Muscle of back (tissue), 11 donors: Measurements from ENCODE around the gene SHC2. TPM values are rescaled to one million over a fixed set of nuclear protein-coding genes. Genes with fewer than 3 reads are reported as not detected.
"Not testable (repeated sequence)": the region's sequence is repeated elsewhere in the genome, so short reads cannot be mapped to it uniquely, and the experiment has no call there.

Experiments used
- DNase-seq, 3 donors: peaks; one replicate each; pipeline versions ENCODE4 v3.0.0 to v3.0.0-alpha.2; 2013
- polyA plus RNA-seq, 10 donors: library from polyadenylated mRNA; unstranded; fragments of 120-200 nt; gene quantifications; one replicate each; pipeline ENCODE4 v1.2.1, GENCODE V29; 2013; ENCODE audit not compliant: insufficient read length in 10 of 10

SHC2 gene
- polyA plus RNA-seq, 10 donors, result 25.5 to 49.7 (median 29.5) TPM

- not testable (repeated sequence) for DNase-seq
Measured at GRCh38 chr19:393560-393959, 67.3 kb downstream of the SHC2 start.

GRCh38 chr19:392375-392970, 68.4 kb downstream of the SHC2 start:
- no peak for DNase-seq

DNA sequence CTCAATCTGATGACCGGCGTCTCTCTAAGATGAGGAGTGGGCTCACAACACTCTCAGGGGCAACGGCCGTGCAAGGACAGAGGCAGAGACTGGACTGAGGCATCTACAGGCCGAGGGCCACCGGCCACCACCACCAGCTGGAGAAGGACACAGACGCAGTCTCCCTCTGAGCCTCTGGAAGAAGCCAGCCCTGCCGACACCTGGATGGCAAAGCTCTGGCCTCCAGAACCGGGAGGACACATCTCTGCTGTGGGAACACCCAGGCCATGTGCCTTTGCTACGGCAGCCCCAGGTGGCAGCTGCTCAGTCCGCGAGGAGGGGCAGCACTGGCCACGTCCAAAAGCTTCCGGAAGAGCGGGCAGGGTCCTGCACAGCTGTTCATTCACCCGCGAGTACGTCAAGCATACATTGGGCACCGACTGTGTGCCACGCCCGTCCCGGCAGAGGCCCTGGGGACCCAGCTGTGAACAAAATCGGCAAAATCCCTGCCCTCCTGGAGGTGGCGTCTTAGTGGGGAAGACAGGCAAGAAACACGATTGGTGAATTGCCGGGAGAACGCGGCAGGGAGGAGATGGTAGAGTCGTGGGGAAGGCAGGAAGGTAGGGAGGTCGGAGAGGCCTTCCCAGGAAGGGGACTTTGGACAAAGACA, 69.0 kb downstream of the SHC2 start:
- DNase-seq, result no peak

GRCh38 chr19:391207-391557, 69.7 kb downstream of the SHC2 start:
- DNase-seq, result no peak

DNA sequence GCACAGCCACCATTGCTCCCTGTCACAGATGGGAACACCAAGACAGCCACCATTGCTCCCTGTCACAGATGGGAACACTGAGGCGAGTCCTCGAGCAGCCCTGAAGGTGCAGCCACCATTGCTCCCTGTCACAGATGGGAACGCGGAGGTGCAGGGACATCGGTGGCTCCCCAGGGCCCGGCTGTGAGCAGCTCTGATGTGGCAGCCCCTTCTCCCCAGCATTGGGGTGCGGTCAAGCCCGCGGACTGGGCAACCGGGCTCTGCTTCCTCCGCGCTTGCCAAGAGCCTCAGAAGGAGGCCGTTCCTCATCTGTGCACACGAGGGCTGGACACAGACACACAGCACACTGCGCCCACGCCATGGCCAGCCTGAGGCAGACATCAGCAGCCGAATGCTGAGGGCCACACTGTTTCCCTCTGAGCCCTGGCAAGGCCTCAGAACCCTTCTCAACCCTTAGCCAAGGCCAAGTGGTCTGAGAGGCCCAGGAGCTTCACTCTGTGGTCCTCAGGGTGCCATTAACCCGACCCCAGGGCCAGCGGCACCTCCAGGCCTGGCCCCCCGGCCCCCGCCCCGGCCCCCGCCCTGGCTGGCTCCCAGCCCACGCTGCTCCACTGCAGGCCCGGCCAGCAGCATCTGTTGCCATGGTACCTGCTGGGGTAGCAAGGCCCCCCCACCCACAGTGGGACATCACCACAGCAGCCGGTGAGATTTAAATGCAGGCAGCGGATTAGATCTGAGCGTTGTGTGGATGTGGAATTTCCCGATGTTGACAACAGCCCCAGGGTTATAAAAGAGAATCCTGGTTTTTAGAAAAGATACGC, 70.2 kb downstream of the SHC2 start:
- DNase-seq, result no peak

DNA sequence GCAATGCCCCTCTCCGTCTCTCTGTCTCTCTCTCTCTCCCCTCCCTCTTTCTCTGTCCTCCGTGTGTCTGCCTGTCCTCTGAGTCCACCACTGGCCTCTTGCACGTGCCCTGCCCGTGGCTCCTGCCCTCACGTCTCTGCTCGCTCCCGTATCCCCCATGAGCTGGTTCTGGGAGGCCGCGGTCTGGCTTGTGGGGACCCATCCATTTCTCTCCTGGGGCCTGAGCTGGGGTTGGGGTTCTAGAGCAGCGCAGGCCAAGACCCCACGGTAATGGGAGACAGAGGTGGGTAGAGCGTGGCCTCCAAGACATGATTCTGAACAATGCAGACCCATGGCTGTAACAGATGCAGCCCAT, 70.9 kb downstream of the SHC2 start:
- no peak for DNase-seq

GRCh38 chr19:389255-389934, 71.4 kb downstream of the SHC2 start:
- no peak for DNase-seq

DNA sequence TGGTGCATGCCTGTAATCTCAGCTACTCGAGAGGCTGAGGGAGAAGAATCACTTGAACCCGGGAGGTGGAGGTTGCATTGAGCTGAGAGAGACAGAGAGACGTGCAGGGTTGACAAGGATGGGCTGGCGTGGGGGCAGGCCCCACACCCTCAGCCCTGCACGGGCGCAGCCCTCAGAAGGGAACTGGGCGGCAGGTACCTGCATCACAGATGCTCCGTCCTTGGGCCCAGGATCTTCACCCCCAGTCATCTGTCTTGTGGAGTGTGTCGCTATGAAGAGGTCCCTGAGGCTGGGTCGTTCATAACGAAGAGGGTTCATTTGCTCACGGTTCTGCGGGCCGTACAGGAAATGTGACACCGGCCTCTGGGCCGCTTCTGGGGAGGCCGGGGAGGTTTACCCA, 72.1 kb downstream of the SHC2 start:
- no peak for DNase-seq

- no peak for DNase-seq
Measured at GRCh38 chr19:387777-388176, 73.1 kb downstream of the SHC2 start.

- DNase-seq, result not testable (repeated sequence)
Measured at GRCh38 chr19:386632-387301, 74.1 kb downstream of the SHC2 start.

DNA sequence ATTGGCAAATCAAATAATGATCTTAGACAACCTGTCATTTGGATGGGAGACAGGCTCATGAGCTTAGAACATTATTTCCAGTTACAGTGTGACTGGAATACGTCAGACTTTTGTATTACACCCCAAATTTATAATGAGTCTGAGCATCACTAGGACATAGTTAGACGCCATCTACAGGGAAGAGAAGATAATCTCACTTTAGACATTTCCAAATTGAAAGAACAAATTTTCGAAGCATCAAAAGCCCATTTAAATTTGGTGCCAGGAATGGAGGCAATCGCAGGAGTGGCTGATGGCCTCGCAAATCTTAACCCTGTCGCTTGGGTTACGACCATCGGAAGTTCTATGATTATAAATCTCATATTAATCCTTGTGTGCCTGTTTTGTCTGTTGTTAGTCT, 74.6 kb downstream of the SHC2 start:
- not testable (repeated sequence) for DNase-seq

GRCh38 chr19:384799-385169, 76.0 kb downstream of the SHC2 start:
- no peak for DNase-seq

DNA sequence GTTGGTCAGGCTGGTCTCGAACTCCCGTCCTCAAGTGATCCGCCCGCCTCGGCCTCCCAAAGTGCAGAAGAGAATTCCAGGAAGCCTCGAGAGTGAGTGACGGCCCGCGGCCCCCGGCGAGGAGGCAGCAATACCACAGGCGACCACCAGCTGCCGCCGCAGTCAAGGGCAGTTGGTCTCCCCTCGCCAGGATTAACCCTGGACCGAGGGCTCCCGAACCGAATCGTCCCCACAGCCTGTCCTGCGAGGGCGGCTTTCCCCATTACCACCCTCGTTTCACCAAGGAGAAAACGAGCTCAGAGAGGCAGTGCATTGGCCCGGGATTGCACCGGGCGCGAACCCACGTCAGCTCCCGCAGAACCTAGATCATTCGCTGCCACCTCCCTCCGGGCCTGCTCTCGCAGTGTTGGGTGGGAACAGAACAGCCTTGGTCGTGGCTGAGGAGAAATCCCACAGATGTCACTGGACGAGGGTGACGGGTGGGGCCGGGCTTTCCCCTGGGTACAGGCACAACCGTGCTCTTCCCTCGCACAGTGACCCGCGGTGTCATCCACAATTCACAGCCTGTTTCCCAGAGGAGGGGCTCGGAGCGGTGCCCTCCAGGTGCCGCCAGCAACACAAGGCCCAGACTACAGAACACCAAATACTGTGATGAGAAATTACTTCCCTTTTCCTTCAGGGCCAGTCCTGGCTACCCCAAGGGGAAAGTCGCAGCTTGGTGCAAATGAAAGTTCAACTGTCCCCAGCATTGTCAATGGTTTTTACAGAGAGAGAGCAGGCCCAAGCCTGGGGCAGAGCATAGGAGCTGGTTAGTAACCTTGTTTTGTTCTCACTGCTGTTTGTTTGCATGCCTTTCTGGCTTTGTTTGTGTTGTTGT, 76.7 kb downstream of the SHC2 start:
- peak in 2 of 3 donors; percentile 21 to 51 for DNase-seq

DNA sequence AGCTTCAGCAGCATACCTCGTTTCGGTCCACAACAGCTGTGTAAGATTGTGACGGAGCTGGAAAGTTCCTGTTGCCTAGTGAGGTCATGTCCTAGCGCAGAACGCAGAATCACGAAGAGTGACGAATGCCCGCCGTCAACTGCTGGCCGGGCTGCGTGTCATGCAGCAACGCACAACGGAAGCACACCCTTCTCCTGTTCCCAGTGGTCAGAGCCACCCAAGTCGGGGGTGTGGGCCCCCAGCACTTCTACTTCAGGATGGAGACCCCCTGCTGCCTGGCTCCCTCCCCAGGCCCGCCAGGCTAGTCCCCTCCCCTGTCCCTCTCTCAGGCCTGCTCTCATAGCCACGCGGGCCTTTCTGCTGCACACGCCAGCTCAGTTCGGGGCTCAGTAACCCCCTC, 77.8 kb downstream of the SHC2 start:
- DNase-seq, result no peak

DNA sequence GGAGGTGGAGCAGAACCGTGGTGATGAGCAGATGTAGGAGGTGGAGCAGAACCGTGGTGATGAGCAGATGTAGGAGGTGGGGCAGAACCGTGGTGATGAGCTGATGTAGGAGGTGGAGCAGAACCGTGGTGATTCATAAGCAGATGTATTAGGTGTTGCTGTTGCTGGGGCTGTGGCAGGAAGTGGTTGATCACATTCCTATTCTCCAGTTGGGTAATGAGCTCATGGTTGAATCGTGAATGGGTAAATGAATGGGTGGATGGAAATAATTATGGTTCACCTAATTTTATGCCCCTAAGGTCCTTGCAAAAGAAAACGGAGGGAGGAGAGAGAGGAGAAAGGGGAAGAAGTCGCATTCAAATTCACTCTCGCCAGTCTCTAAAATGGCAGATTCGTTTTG, 78.3 kb downstream of the SHC2 start:
- DNase-seq, result peak in 1 of 3 donors; percentile 14

- not testable (repeated sequence) for DNase-seq
Measured at GRCh38 chr19:381901-382300, 78.9 kb downstream of the SHC2 start.

DNA sequence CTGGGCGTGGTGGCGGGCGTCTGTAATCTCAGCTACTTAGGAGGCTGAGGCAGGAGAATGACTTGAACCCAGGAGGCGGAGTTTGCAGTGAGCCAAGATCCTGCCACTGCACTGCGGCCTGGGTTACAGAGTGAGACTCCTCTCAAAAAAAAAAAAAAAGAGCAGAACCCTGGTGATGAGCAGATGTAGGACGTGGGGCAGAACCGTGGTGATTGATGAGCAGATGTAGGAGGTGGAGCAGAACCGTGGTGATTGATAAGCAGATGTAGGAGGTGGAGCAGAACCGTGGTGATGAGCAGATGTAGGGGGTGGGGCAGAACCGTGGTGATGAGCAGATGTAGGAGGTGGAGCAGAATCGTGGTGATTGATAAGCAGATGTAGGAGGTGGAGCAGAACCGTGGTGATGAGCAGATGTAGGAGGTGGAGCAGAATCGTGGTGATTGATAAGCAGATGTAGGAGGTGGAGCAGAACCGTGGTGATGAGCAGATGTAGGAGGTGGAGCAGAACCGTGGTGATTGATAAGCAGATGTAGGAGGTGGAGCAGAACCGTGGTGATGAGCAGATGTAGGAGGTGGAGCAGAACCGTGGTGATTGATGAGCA, 80.1 kb downstream of the SHC2 start:
- DNase-seq, result not testable (repeated sequence)

DNA sequence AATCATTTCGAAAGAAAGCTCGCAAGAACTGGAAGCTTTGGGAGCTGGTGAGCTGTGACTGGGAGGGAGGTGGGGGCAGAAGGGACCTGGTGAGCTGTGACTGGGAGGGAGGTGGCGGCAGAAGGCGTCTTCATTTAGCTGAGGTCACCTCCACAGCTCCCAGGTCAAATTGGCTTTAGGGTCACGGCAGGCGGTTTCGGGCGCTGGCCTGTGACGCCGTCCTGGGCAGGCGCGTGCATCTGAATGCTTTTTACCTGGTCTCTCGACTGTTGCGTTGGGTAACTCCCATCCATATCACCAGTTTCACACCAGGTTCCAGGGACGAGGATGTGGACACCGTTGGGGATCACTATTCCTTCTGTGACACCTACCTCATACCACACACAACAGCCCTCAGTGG, 81.0 kb downstream of the SHC2 start:
- DNase-seq, result no peak

DNA sequence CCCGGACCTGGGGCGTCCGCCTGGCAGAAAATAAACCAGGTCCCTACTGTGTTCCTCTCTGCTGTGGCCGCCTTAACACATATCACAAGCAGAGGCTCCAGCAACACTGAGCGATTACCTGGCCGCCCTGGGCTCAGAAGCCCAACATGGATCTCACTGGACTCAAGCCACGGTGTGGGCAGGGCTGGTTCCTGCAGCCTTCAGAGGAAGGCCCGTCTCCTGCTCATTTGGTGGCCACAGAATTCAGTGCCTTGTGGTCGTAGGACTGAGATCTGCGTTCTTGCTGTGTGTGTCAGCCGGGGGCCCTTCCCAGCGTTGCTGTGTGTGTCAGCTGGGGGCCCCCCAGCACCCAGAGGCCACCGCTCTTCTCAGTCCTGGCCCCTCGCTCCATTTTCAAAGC, 82.1 kb downstream of the SHC2 start:
- DNase-seq, result no peak

GRCh38 chr19:377801-378581, 82.8 kb downstream of the SHC2 start:
- no peak for DNase-seq
